Esophagus muscularis mucosa (tissue), 4 donors: ENCODE results near the gene PPM1B. TPM values are rescaled to one million over a fixed set of nuclear protein-coding genes. Genes with fewer than 3 reads are reported as not detected.

Source experiments
- DNase-seq: peaks from one replicate; pipeline ENCODE4 v3.0.0-alpha.2; 2017; ENCODE audit errors: extremely low spot score
- H3K27ac ChIP-seq, 4 donors: fragments of 200-600 bp; sonication (generic); replicated peaks in 1 of 4; 1 replicate in 3 of 4; 2 replicates in 1 of 4; pipeline ENCODE4 v1.5.1; 2016 to 2019; ENCODE audit warnings: mild to moderate bottlenecking in 1 of 4
- H3K27me3 ChIP-seq, 4 donors: fragments of 200-600 bp; sonication (generic); one replicate each; pipeline versions ENCODE4 v1.5.1 to v1.6.0; 2016 to 2019
- H3K36me3 ChIP-seq, 4 donors: fragments of 200-600 bp; sonication (generic); one replicate each; pipeline ENCODE4 v1.5.1; 2016 to 2019
- H3K4me1 ChIP-seq, 4 donors: fragments of 200-600 bp; sonication (generic); one replicate each; pipeline ENCODE4 v1.5.1; 2016 to 2019
- H3K4me3 ChIP-seq, 4 donors: fragments of 200-600 bp; sonication (generic); 1 replicate in 2 of 4; 2 replicates in 2 of 4; pipeline ENCODE4 v1.5.1; 2016 to 2019; ENCODE audit warnings: mild to moderate bottlenecking in 4 of 4, moderate library complexity in 1 of 4
- H3K9me3 ChIP-seq, 4 donors: fragments of 200-600 bp; sonication (generic); 1 replicate in 3 of 4; 2 replicates in 1 of 4; pipeline ENCODE4 v1.5.1; 2016 to 2019
- CTCF ChIP-seq, 3 experiments: fragments of 200-600 bp in 2 of 3; fragments of 450-650 bp in 1 of 3; sonication (generic) in 2 of 3; IDR thresholded peaks; one replicate each; pipeline ENCODE4 v1.5.1; 2017 to 2019; ENCODE audit warnings: antibody characterized with exemption in 3 of 3, mild to moderate bottlenecking in 2 of 3, moderate library complexity in 1 of 3
- EP300 ChIP-seq: sonication (generic); formaldehyde crosslinking; IDR thresholded peaks from one replicate; pipeline ENCODE4 v1.6.1; 2017; ENCODE audit warnings: antibody characterized with exemption
- POLR2A ChIP-seq: fragments of 450-650 bp; IDR thresholded peaks from one replicate; pipeline ENCODE4 v1.6.1; 2017; ENCODE audit warnings: antibody characterized with exemption, moderate library complexity, mild to moderate bottlenecking, low read depth
- POLR2AphosphoS5 ChIP-seq, 2 donors: sonication (generic); formaldehyde crosslinking; IDR thresholded peaks; one replicate each; pipeline ENCODE4 v1.6.1; 2017; ENCODE audit warnings: antibody characterized with exemption in 2 of 2
- WGBS: methylation state at CpG from one replicate; pipeline ENCODE4 v1.1.5; 2018; 5-methylcytosine and 5-hydroxymethylcytosine counted together
- intact Hi-C: fragments of 100-400 bp; cut with DNase I; formaldehyde crosslinking; loops from one replicate; pipeline ENCODE4 v1.15.1; 2023
- total RNA-seq, 4 donors: library from RNA; depleted of rRNA; stranded (reverse); fragments of >200 nt; gene quantifications; one replicate each; pipeline versions ENCODE4 v1.1.0 to v1.2.1, GENCODE V29; 2016

The PPM1B gene
- total RNA-seq, 4 donors from 2014 or later, result 61.4 to 92.7 (median 75.8) TPM

GRCh38 chr2:44135296-44135695 is 33.4 kb upstream of the PPM1B start:
- no peak for TF ChIP-seq EP300
- no peak for TF ChIP-seq CTCF (IDR thresholded peaks at IDR 0.05)
- TF ChIP-seq POLR2A, result no peak
- TF ChIP-seq POLR2AphosphoS5 (IDR thresholded peaks at IDR 0.05), result no peak
- Histone ChIP-seq H3K36me3 (no peaks in the 10 kb centered on the region), H3K27me3 (no peaks in the 10 kb centered on the region), H3K4me1 (peaks cover 0 to 21% (median 7%) of the 10 kb centered on the region in 4 donors), H3K9me3 (no peaks in the 10 kb centered on the region), H3K27ac (no peak overlapping the region), H3K4me3 (no peak overlapping the region)
- intact Hi-C loops, result no loop called here
- DNase-seq, result no peak

DNA sequence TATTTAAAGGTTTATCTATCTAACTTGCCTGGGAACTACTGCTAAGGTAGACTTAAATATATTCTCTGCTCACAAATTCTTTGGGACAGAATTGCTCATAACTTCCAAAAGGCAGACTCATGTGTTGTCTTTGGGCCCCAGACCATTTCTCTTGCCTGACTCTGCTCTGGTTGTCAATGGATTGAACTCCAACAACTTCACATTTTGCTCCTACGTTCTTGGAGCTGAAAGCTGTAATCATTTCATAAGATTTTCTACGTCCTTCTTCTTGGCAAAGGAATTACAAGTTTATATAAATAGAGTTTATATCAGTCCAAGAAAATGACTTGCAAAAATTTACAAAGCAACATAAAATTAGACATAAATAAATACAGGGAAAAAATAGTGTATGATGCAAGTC is 32.9 kb upstream of the PPM1B start:
- Histone ChIP-seq H3K4me1 (peaks cover 0 to 16% (median 5%) of the 10 kb centered on the region in 4 donors), H3K27ac (no peak overlapping the region), H3K36me3 (no peaks in the 10 kb centered on the region), H3K4me3 (no peak overlapping the region), H3K9me3 (no peaks in the 10 kb centered on the region), H3K27me3 (no peaks in the 10 kb centered on the region)
- TF ChIP-seq EP300 (no peak), POLR2A (no peak), POLR2AphosphoS5 (IDR thresholded peaks at IDR 0.05) (no peak), CTCF (IDR thresholded peaks at IDR 0.05) (no peak)
- intact Hi-C loops, result no loop called here
- DNase-seq, result no peak
- WGBS, result 38% methylated on average over 2 of the region's 2 CpGs

- Histone ChIP-seq H3K4me3 (no peak overlapping the region), H3K36me3 (no peaks in the 10 kb centered on the region), H3K4me1 (peaks cover 0 to 13% (median 5%) of the 10 kb centered on the region in 4 donors), H3K9me3 (no peaks in the 10 kb centered on the region), H3K27me3 (no peaks in the 10 kb centered on the region), H3K27ac (no peak overlapping the region)
- 83% methylated on average over 3 of the region's 3 CpGs for WGBS
- intact Hi-C loops, result no loop called here
- DNase-seq, result no peak
- no peak for TF ChIP-seq POLR2A
- no peak for TF ChIP-seq CTCF (IDR thresholded peaks at IDR 0.05)
- TF ChIP-seq EP300, result no peak
- TF ChIP-seq POLR2AphosphoS5 (IDR thresholded peaks at IDR 0.05), result no peak
Measured at GRCh38 chr2:44136252-44136651, 32.4 kb upstream of the PPM1B start.

DNA sequence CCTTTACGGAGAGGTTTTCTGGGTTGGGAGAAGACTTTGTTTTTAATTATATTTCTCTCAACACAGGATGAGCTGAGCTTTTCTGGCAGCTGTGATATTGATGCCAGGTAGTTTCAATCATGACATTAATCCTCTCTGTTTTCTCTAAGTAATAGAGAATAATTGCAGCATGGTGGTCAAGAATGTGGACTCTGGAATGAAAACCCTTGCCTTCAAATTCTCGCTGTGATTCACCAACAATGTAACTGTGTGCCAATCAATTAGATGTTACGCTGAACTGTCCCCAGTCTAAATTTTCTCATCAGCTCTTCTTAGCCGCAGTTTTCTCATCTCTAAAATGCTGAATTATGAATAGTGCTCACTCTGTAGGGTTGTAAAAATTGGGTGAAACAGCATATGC is 31.6 kb upstream of the PPM1B start:
- no peaks in the 10 kb centered on the region for H3K36me3 ChIP-seq
- intact Hi-C loops, result no loop called here
- H3K27me3 ChIP-seq, result no peaks in the 10 kb centered on the region
- H3K27ac ChIP-seq, result no peak overlapping the region
- no peaks in the 10 kb centered on the region for H3K9me3 ChIP-seq
- TF ChIP-seq CTCF (IDR thresholded peaks at IDR 0.05) (no peak), POLR2A (no peak), POLR2AphosphoS5 (IDR thresholded peaks at IDR 0.05) (no peak)
- 77% methylated on average over 4 of the region's 4 CpGs for WGBS
- H3K4me3 ChIP-seq, result no peak overlapping the region
- no peak for DNase-seq
- peaks cover 0 to 13% (median 5%) of the 10 kb centered on the region in 4 donors for H3K4me1 ChIP-seq

DNA sequence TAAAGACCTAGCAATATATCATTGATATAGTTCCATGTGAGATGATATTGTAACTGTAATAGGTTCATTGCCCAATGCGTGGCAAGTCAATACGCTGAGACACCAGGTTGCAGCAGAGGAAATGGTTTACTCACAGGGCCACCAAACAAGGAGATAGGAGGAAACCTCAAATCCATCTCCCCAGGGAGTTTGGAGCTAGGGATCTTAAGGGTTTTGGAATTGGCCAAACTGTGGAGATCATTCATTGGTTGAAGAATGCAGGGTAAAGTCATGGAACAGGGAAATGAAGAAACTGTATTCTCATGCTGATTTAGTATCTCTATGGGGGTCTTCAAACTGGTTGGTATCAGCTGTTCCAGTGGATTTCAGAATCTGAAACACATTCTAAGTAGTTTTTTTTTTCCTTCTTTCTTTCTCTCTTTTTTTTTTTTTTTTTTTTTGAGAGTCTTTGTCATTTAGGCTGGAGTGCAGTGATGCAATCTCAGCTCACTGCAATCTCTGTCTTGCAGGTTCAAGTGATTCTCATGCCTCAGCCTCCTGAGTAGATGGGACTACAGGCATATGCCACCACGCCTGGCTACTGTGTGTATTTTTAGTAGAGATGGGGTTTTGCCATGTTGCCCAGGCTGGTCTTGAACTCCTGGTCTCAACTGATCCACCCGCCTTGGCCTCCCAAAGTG is 30.7 kb upstream of the PPM1B start:
- Histone ChIP-seq H3K9me3 (no peaks in the 10 kb centered on the region), H3K27ac (no peak overlapping the region), H3K27me3 (no peaks in the 10 kb centered on the region), H3K4me1 (peaks cover 0 to 13% (median 5%) of the 10 kb centered on the region in 4 donors), H3K36me3 (no peaks in the 10 kb centered on the region), H3K4me3 (no peak overlapping the region)
- no peak for DNase-seq
- WGBS, result 82% methylated on average over 4 of the region's 4 CpGs
- intact Hi-C loops, result no loop called here
- TF ChIP-seq POLR2A (no peak), POLR2AphosphoS5 (IDR thresholded peaks at IDR 0.05) (no peak), CTCF (IDR thresholded peaks at IDR 0.05) (no peak), EP300 (no peak)
